Prostate gland (tissue), 2 donors: ENCODE data around the gene DPP9. TPM values are rescaled to one million over a fixed set of nuclear protein-coding genes. Genes with fewer than 3 reads are reported as not detected.

Source experiments
- DNase-seq: peaks from one replicate; pipeline ENCODE4 v3.0.0-alpha.2; 2019; ENCODE audit warnings: low spot score
- H3K27ac ChIP-seq, 2 donors: fragments of 200-600 bp; sonication (generic); 2 replicates each; pipeline ENCODE4 v1.5.1; 2017 to 2019
- H3K27me3 ChIP-seq: fragments of 200-600 bp; sonication (generic); replicated peaks from 2 replicates; pipeline ENCODE4 v1.5.1; 2019; ENCODE audit not compliant: insufficient read depth
- H3K36me3 ChIP-seq, 2 donors: fragments of 200-600 bp; sonication (generic); 1 replicate in 1 of 2; 2 replicates in 1 of 2; pipeline versions ENCODE4 v1.5.1 to v1.8.1; 2017 to 2019
- H3K4me1 ChIP-seq: fragments of 200-600 bp; sonication (generic); replicated peaks from 2 replicates; pipeline ENCODE4 v1.5.1; 2019
- H3K4me3 ChIP-seq, 2 donors: fragments of 200-600 bp; sonication (generic); 2 replicates each; pipeline ENCODE4 v1.5.1; 2017 to 2019
- H3K9me3 ChIP-seq: fragments of 200-600 bp; sonication (generic); 2 replicates; pipeline ENCODE4 v1.5.1; 2017
- POLR2A ChIP-seq: fragments of 450-650 bp; IDR thresholded peaks from one replicate; pipeline ENCODE4 v1.6.1; 2016; ENCODE audit warnings: antibody characterized with exemption, mild to moderate bottlenecking
- POLR2AphosphoS5 ChIP-seq: sonication (generic); formaldehyde crosslinking; IDR thresholded peaks from one replicate; pipeline ENCODE4 v1.6.1; 2017; ENCODE audit warnings: antibody characterized with exemption
- WGBS: methylation state at CpG from one replicate; pipeline ENCODE4 v1.1.5; 2018; 5-methylcytosine and 5-hydroxymethylcytosine counted together
- intact Hi-C: fragments of 100-400 bp; cut with DNase I; formaldehyde crosslinking; loops from one replicate; pipeline ENCODE4 v1.14.2; 2022
- total RNA-seq, 2 donors: library from RNA; depleted of rRNA; stranded (reverse); fragments of >200 nt; gene quantifications; one replicate each; pipeline ENCODE4 v1.1.0, GENCODE V29; 2016
- TF ChIP-seq, protein P1 (sequence below), 4 experiments: fragments of 200-600 bp in 2 of 4; fragments of 450-650 bp in 2 of 4; sonication (generic) in 2 of 4; IDR thresholded peaks; 1 replicate in 3 of 4; 2 replicates in 1 of 4; pipeline ENCODE4 v1.5.1; 2016 to 2019; ENCODE audit warnings: antibody characterized with exemption in 4 of 4, mild to moderate bottlenecking in 2 of 4, moderate library complexity in 2 of 4

DPP9 gene
- total RNA-seq, 2 donors from 2014 or later = 53.5 to 116 TPM

DNA sequence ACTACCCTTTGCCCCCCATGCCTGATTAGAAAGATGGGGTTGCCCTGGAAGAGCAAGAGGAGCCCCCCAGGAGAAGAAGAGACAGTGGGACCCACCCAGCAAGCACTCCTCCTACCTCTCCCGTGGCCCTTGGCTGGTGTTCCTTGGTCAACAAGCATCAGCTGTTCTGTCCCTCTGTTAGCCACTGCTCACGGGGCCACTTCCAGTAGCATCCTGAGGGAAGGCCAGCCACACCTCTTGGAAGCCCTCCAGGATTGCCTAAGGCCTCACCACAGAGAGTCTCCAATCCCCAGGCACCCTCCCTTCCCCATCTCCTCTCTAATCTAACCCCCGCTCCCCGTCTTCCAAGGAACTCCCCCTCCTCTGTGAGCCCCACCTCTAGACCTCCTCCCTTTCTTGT lies 15.1 kb upstream of the DPP9 start:
- Histone ChIP-seq H3K36me3 (no peaks in the 10 kb centered on the region), H3K4me1 (no peaks in the 10 kb centered on the region), H3K4me3 (no peak overlapping the region), H3K27ac (no peak overlapping the region), H3K27me3 (no peaks in the 10 kb centered on the region), H3K9me3 (no peaks in the 10 kb centered on the region)
- no peak for TF ChIP-seq POLR2AphosphoS5
- TF ChIP-seq POLR2A = no peak
- TF ChIP-seq, protein P1, sequence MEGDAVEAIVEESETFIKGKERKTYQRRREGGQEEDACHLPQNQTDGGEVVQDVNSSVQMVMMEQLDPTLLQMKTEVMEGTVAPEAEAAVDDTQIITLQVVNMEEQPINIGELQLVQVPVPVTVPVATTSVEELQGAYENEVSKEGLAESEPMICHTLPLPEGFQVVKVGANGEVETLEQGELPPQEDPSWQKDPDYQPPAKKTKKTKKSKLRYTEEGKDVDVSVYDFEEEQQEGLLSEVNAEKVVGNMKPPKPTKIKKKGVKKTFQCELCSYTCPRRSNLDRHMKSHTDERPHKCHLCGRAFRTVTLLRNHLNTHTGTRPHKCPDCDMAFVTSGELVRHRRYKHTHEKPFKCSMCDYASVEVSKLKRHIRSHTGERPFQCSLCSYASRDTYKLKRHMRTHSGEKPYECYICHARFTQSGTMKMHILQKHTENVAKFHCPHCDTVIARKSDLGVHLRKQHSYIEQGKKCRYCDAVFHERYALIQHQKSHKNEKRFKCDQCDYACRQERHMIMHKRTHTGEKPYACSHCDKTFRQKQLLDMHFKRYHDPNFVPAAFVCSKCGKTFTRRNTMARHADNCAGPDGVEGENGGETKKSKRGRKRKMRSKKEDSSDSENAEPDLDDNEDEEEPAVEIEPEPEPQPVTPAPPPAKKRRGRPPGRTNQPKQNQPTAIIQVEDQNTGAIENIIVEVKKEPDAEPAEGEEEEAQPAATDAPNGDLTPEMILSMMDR (IDR thresholded peaks at IDR 0.05) = no peak
- 38% methylated on average over 4 of the region's 4 CpGs for WGBS
- intact Hi-C loops = loop anchor here (5.0 kb wide), 1 partner anchor 39 kb away; no protein-coding TSS in a partner anchor
- no peak for DNase-seq

- no peaks in the 10 kb centered on the region for H3K9me3 ChIP-seq
- H3K27ac ChIP-seq = no peak overlapping the region
- DNase-seq = no peak
- H3K4me3 ChIP-seq = no peak overlapping the region
- intact Hi-C loops = loop anchor here (5.0 kb wide), 1 partner anchor 39 kb away; no protein-coding TSS in a partner anchor
- no peaks in the 10 kb centered on the region for H3K4me1 ChIP-seq
- WGBS = 4% methylated on average over 11 of the region's 11 CpGs
- no peaks in the 10 kb centered on the region for H3K36me3 ChIP-seq
- H3K27me3 ChIP-seq = no peaks in the 10 kb centered on the region
- TF ChIP-seq POLR2AphosphoS5 (no peak), POLR2A (no peak)
Observed at GRCh38 chr19:4737955-4738600, 14.4 kb upstream of the DPP9 start.

- H3K36me3 ChIP-seq = no peaks in the 10 kb centered on the region
- no peaks in the 10 kb centered on the region for H3K9me3 ChIP-seq
- 49% methylated on average over 1 of the region's 1 CpG for WGBS
- H3K4me3 ChIP-seq = no peak overlapping the region
- H3K27ac ChIP-seq = no peak overlapping the region
- no peak for TF ChIP-seq POLR2A
- no peak for TF ChIP-seq POLR2AphosphoS5
- TF ChIP-seq, protein P1 (IDR thresholded peaks at IDR 0.05) = no peak
- H3K27me3 ChIP-seq = no peaks in the 10 kb centered on the region
- H3K4me1 ChIP-seq = no peaks in the 10 kb centered on the region
- DNase-seq = no peak
- intact Hi-C loops = loop anchor here (5.0 kb wide), 1 partner anchor 58 kb away; the partner anchor contains the start of gene FEM1A
Observed at GRCh38 chr19:4733755-4734345, 10.2 kb upstream of the DPP9 start.

- 14% methylated on average over 8 of the region's 8 CpGs for WGBS
- intact Hi-C loops = loop anchor here (5.0 kb wide), 1 partner anchor 60 kb away; the partner anchor contains the start of gene FEM1A
- H3K4me3 ChIP-seq = no peak overlapping the region
Observed at GRCh38 chr19:4732680-4733114, 9.1 kb upstream of the DPP9 start.

GRCh38 chr19:4730740-4731171 lies 7.1 kb upstream of the DPP9 start:
- Histone ChIP-seq H3K27ac (no peak overlapping the region), H3K27me3 (no peaks in the 10 kb centered on the region), H3K9me3 (no peaks in the 10 kb centered on the region), H3K4me3 (no peak overlapping the region), H3K4me1 (no peaks in the 10 kb centered on the region), H3K36me3 (no peaks in the 10 kb centered on the region)
- WGBS = 93% methylated on average over 1 of the region's 1 CpG
- intact Hi-C loops = loop anchor here (5.0 kb wide), 1 partner anchor 62 kb away; the partner anchor contains the start of gene FEM1A
- TF ChIP-seq, protein P1 (IDR thresholded peaks at IDR 0.05) = peak in 2 of 4 experiments; percentile 24 to 26
- no peak for TF ChIP-seq POLR2AphosphoS5
- no peak for TF ChIP-seq POLR2A
- DNase-seq = no peak

More at GRCh38 chr19:4732680-4733114, 9.1 kb upstream of the DPP9 start:
- TF ChIP-seq, protein P1 (IDR thresholded peaks at IDR 0.05) = peak in 3 of 4 experiments; percentile 57 to 64 (median 58)
- no peak for TF ChIP-seq POLR2A
- peak; percentile 17 for TF ChIP-seq POLR2AphosphoS5
- DNase-seq = peak; percentile 31
- Histone ChIP-seq H3K9me3 (no peaks in the 10 kb centered on the region), H3K36me3 (no peaks in the 10 kb centered on the region), H3K4me1 (no peaks in the 10 kb centered on the region), H3K27ac (no peak overlapping the region), H3K27me3 (no peaks in the 10 kb centered on the region)
